Keratinocyte (primary cell): ENCODE results near the gene C14orf93.

ENCODE experiments used
- CTCF ChIP-seq, 3 experiments: IDR thresholded peaks in 1 of 3; conservative IDR thresholded peaks in 1 of 3; optimal IDR thresholded peaks in 1 of 3; 2 replicates in 2 of 3; 3 replicates in 1 of 3; pipeline versions ENCODE3 to v1.5.1; 2011; ENCODE audit warnings: low read length in 3 of 3, mild to moderate bottlenecking in 3 of 3, moderate library complexity in 2 of 3, control low read depth in 1 of 3, inconsistent platforms in 1 of 3; ENCODE audit not compliant: insufficient read depth in 2 of 3; ENCODE audit errors: extremely low read depth in 1 of 3
- EZH2 ChIP-seq: IDR thresholded peaks from one replicate; pipeline ENCODE4 v1.6.1; 2012; ENCODE audit warnings: inconsistent platforms, mild to moderate bottlenecking, low read length, moderate library complexity

- TF ChIP-seq CTCF (optimal IDR thresholded peaks at IDR 0.05 in 1 of 3, IDR thresholded peaks at IDR 0.05 in 1 of 3, conservative IDR thresholded peaks at IDR 0.05 in 1 of 3; ENCODE audit: extremely low read depth in 1 of 3, insufficient read depth in 2 of 3, low read length in 3 of 3) (no peak), EZH2 (no peak)
Measured at GRCh38 chr14:23006188-23006534, 3.8 kb downstream of the C14orf93 start.
